Karpas-422 (cell line): ENCODE results near the gene ZMIZ1. TPM values are rescaled to one million over a fixed set of nuclear protein-coding genes. Genes with fewer than 3 reads are reported as not detected.
A peak's percentile ranks its signal among the peaks of the same experiment; 100 is the strongest.

Source experiments
- DNase-seq: peaks from one replicate; pipeline ENCODE4 v3.0.0-alpha.2; 2015
- H2AFZ ChIP-seq: fragments of 200-600 bp; sonication (generic); 2 replicates; pipeline ENCODE4 v1.6.1; 2014; ENCODE audit warnings: antibody characterized with exemption, low read length, mixed read lengths
- H3K27ac ChIP-seq: fragments of 200-600 bp; sonication (generic); 2 replicates; pipeline ENCODE4 v1.5.1; 2014; ENCODE audit warnings: mild to moderate bottlenecking, low read length, moderate library complexity
- H3K27me3 ChIP-seq: fragments of 200-600 bp; sonication (generic); 2 replicates; pipeline ENCODE4 v1.6.1; 2014; ENCODE audit warnings: low read length, mixed read lengths
- H3K36me3 ChIP-seq: fragments of 200-600 bp; sonication (generic); 2 replicates; pipeline ENCODE4 v1.6.1; 2014; ENCODE audit warnings: low read length, mixed read lengths; ENCODE audit not compliant: insufficient read depth
- H3K4me1 ChIP-seq: fragments of 200-600 bp; sonication (generic); 2 replicates; pipeline ENCODE4 v1.6.1; 2014; ENCODE audit warnings: mild to moderate bottlenecking, low read length, mixed read lengths
- H3K4me2 ChIP-seq: fragments of 200-600 bp; sonication (generic); 2 replicates; pipeline ENCODE4 v1.6.1; 2014; ENCODE audit warnings: low read length, low read depth, mild to moderate bottlenecking; ENCODE audit not compliant: poor library complexity, severe bottlenecking
- H3K4me3 ChIP-seq: fragments of 200-600 bp; sonication (generic); 2 replicates; pipeline ENCODE4 v1.5.1; 2014; ENCODE audit warnings: mild to moderate bottlenecking, antibody characterized with exemption, low read length, mixed read lengths
- H3K79me2 ChIP-seq: fragments of 200-600 bp; sonication (generic); 2 replicates; pipeline ENCODE4 v1.6.1; 2014; ENCODE audit warnings: mild to moderate bottlenecking, low read length, mixed read lengths
- H3K9ac ChIP-seq: fragments of 200-600 bp; sonication (generic); 2 replicates; pipeline ENCODE4 v1.6.0; 2014; ENCODE audit warnings: low read length
- H3K9me2 ChIP-seq: fragments of 200-600 bp; sonication (generic), shearing (Covaris generic); replicated peaks from 2 replicates; pipeline ENCODE4 v1.6.0; 2014; ENCODE audit warnings: mild to moderate bottlenecking, low read length, moderate library complexity; ENCODE audit not compliant: insufficient read depth
- H3K9me3 ChIP-seq: fragments of 300-700, 200-600 bp; sonication (generic); 2 replicates; pipeline ENCODE4 v1.6.1; 2014; ENCODE audit warnings: low read length, mixed read lengths
- H4K20me1 ChIP-seq: fragments of 200-600 bp; sonication (generic); 2 replicates; pipeline ENCODE4 v1.6.1; 2014; ENCODE audit warnings: mild to moderate bottlenecking, antibody characterized with exemption, low read length, low read depth; ENCODE audit not compliant: insufficient read depth
- total RNA-seq: library from RNA; depleted of rRNA; stranded (reverse); fragments of >200 nt; shearing (Covaris generic); gene quantifications from 2 replicates; pipeline ENCODE4 v1.2.3, GENCODE V29; 2014; ENCODE audit warnings: low replicate concordance

ZMIZ1 gene
- total RNA-seq, 1 experiment from 2014 or later: 73.1 TPM

DNA sequence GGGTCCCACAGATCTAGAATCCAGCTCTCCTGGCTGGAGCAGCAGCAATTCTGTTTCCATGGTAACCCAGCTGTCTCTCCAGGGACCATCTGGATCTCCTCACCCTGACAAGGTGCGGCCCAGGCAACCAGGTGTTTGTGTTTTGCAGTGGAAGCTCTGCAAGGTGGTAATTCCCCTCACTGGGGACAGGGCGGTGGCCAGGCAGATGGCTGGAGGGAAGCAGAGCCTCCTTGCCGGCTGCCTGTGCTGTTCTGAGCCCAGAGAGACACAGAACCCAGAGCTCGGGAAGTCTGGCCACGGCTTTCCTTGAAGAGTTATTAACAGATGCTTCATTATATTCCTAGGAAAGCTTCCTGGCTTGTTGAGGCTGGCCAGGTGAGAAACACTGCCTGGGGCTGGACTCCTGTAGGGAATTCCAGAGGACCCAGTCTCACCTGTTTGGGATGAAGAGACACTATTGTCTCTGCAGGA, 160.3 kb downstream of the ZMIZ1 start:
- Histone ChIP-seq H3K9ac (peak overlapping the region; percentile 52; the same call in 1 of the 2 replicates), H3K79me2 (no peaks in the 10 kb centered on the region), H3K9me3 (no peaks in the 10 kb centered on the region), H3K4me1 (peaks cover 40% of the 10 kb centered on the region), H3K4me2 (peak overlapping the region; percentile 71), H3K9me2 (no peaks in the 10 kb centered on the region), H4K20me1 (no peaks in the 10 kb centered on the region), H3K4me3 (peak overlapping the region; percentile 58; the same call in 1 of the 2 replicates), H3K36me3 (no peaks in the 10 kb centered on the region), H3K27ac (no peak overlapping the region), H3K27me3 (no peaks in the 10 kb centered on the region), H2AFZ (no peak overlapping the region)
- DNase-seq: no peak

DNA sequence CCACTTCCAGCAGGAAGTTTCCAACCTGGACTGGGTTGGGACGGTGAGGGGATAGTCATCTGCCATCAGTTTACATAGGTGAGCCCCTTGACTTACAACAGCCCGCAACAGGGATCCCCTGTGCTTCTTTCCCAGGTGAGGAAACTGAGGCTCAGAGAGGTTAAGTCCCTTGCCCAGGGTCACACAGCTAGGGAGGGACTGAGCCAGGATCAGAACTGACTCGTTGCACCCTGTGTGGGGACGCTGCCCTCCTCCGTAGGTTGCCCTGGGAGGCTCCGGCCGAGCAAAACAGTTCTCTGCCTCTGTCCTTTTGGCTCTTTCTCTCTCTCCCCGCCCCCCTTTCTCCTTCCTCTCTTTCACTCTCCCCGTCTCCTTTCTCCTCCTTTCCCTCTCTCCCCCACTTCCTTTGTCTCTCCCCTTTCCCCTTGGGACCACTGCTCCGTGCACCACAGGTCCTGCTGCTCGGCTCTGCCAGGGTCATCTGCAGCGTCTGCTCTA, 161.1 kb downstream of the ZMIZ1 start:
- H4K20me1 ChIP-seq: no peaks in the 10 kb centered on the region
- no peak for DNase-seq
- H3K4me2 ChIP-seq: peak overlapping the region; percentile 71
- no peaks in the 10 kb centered on the region for H3K79me2 ChIP-seq
- H3K27me3 ChIP-seq: no peaks in the 10 kb centered on the region
- H3K27ac ChIP-seq: no peak overlapping the region
- H3K4me3 ChIP-seq: peak overlapping the region; percentile 58
- H3K9me2 ChIP-seq: no peaks in the 10 kb centered on the region
- no peaks in the 10 kb centered on the region for H3K36me3 ChIP-seq
- H3K9ac ChIP-seq: peak overlapping the region; percentile 52
- peak overlapping the region; percentile 31; the same call in 1 of the 2 replicates for H2AFZ ChIP-seq
- H3K4me1 ChIP-seq: peaks cover 40% of the 10 kb centered on the region
- no peaks in the 10 kb centered on the region for H3K9me3 ChIP-seq

GRCh38 chr10:79230328-79230830, 161.6 kb downstream of the ZMIZ1 start:
- DNase-seq: peak; percentile 66
- H3K4me1 ChIP-seq: peaks cover 40% of the 10 kb centered on the region
- H2AFZ ChIP-seq: peak overlapping the region; percentile 31; the same call in 1 of the 2 replicates
- no peaks in the 10 kb centered on the region for H3K79me2 ChIP-seq
- peak overlapping the region; percentile 52 for H3K9ac ChIP-seq
- H3K4me3 ChIP-seq: peak overlapping the region; percentile 58
- H3K9me3 ChIP-seq: no peaks in the 10 kb centered on the region
- H3K4me2 ChIP-seq: peak overlapping the region; percentile 71
- no peaks in the 10 kb centered on the region for H3K27me3 ChIP-seq
- no peaks in the 10 kb centered on the region for H4K20me1 ChIP-seq
- H3K36me3 ChIP-seq: no peaks in the 10 kb centered on the region
- no peak overlapping the region for H3K27ac ChIP-seq
- H3K9me2 ChIP-seq: no peaks in the 10 kb centered on the region

DNA sequence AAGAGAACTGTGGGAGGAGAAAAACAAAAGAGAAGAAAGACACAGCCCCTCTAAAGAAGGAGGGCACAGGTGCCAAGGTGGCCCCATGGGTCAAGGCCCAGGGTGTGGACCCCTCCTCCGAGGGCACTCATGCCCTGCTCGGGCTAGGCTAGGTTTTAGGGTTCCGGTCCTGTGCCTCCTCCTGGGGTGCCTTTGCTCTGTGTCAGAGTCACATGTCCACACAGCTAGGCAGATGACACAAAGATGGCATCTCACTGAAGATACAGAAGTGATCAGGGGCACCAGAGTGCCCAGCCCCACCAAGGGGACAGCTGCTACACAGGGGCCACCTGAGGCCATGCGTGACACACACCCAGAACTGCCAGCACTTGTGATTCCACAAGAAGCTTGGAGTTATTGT, 162.1 kb downstream of the ZMIZ1 start:
- peak overlapping the region; percentile 71 for H3K4me2 ChIP-seq
- no peak for DNase-seq

DNA sequence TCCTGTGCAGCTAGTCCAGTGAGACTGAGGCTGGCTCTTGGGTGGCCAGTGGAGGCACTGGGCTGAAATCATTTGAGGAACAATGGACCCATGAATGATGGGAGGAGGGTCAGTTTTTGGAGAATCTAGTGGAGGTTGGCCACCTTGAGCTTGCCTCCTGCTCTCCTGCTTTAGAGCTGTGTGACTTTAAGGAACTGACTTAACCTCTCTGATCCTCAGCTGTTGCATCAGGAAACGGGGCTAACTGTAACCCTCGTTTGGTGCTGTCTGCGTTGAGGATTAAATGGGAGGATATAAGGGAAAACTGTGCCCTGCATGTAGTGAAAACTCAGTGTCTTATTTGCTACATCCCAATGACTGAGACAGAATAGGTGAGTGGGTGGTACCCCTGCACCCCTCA, 163.1 kb downstream of the ZMIZ1 start:
- no peaks in the 10 kb centered on the region for H3K9me2 ChIP-seq
- H3K9ac ChIP-seq: no peak overlapping the region
- H2AFZ ChIP-seq: no peak overlapping the region
- H3K9me3 ChIP-seq: no peaks in the 10 kb centered on the region
- no peak overlapping the region for H3K4me2 ChIP-seq
- H3K4me3 ChIP-seq: no peak overlapping the region
- no peaks in the 10 kb centered on the region for H3K27me3 ChIP-seq
- H3K36me3 ChIP-seq: no peaks in the 10 kb centered on the region
- DNase-seq: no peak
- H3K27ac ChIP-seq: no peak overlapping the region
- H3K79me2 ChIP-seq: no peaks in the 10 kb centered on the region
- peaks cover 40% of the 10 kb centered on the region for H3K4me1 ChIP-seq
- no peaks in the 10 kb centered on the region for H4K20me1 ChIP-seq

More for the DNA sequence above, 162.1 kb downstream of the ZMIZ1 start:
- Histone ChIP-seq H3K9me2 (no peaks in the 10 kb centered on the region), H3K79me2 (no peaks in the 10 kb centered on the region), H3K4me1 (peaks cover 40% of the 10 kb centered on the region), H3K36me3 (no peaks in the 10 kb centered on the region), H3K9me3 (no peaks in the 10 kb centered on the region), H4K20me1 (no peaks in the 10 kb centered on the region), H3K9ac (peak overlapping the region; percentile 52; the same call in 1 of the 2 replicates), H3K4me3 (peak overlapping the region; percentile 58; the same call in 1 of the 2 replicates), H3K27me3 (no peaks in the 10 kb centered on the region), H3K27ac (no peak overlapping the region), H2AFZ (no peak overlapping the region)

DNA sequence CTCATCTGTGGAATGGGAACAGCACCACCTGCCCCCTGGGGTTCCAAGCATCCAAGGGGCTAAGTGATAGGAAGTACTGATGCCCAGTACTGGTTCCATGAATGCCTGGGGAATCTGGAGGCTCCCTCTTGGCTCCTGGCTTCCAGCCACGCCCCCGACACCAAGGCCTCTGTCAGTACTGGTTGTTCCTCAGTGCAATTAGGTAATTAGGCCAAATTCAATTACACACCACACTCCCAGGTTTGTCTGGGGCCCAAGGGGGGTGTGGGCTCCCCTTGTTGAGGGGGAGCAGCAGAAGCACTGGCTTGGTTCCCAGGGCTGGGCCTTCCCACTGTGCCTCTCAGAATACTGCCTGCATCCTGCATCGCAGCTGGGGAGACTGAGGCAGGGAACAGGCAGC, 164.1 kb downstream of the ZMIZ1 start:
- Histone ChIP-seq H4K20me1 (no peaks in the 10 kb centered on the region), H3K4me1 (peaks cover 32% of the 10 kb centered on the region), H3K27me3 (no peaks in the 10 kb centered on the region), H3K9ac (no peak overlapping the region), H3K36me3 (no peaks in the 10 kb centered on the region), H2AFZ (no peak overlapping the region), H3K79me2 (no peaks in the 10 kb centered on the region), H3K9me2 (no peaks in the 10 kb centered on the region), H3K4me2 (no peak overlapping the region), H3K9me3 (no peaks in the 10 kb centered on the region), H3K27ac (no peak overlapping the region), H3K4me3 (no peak overlapping the region)
- DNase-seq: no peak

GRCh38 chr10:79234391-79235315, 165.9 kb downstream of the ZMIZ1 start:
- H3K9ac ChIP-seq: no peak overlapping the region
- peaks cover 17% of the 10 kb centered on the region for H3K4me1 ChIP-seq
- no peaks in the 10 kb centered on the region for H3K79me2 ChIP-seq
- H4K20me1 ChIP-seq: no peaks in the 10 kb centered on the region
- no peak overlapping the region for H3K4me2 ChIP-seq
- no peak overlapping the region for H2AFZ ChIP-seq
- no peaks in the 10 kb centered on the region for H3K9me3 ChIP-seq
- no peaks in the 10 kb centered on the region for H3K36me3 ChIP-seq
- no peak overlapping the region for H3K4me3 ChIP-seq
- DNase-seq: no peak
- H3K9me2 ChIP-seq: no peaks in the 10 kb centered on the region
- no peak overlapping the region for H3K27ac ChIP-seq
- H3K27me3 ChIP-seq: no peaks in the 10 kb centered on the region

DNA sequence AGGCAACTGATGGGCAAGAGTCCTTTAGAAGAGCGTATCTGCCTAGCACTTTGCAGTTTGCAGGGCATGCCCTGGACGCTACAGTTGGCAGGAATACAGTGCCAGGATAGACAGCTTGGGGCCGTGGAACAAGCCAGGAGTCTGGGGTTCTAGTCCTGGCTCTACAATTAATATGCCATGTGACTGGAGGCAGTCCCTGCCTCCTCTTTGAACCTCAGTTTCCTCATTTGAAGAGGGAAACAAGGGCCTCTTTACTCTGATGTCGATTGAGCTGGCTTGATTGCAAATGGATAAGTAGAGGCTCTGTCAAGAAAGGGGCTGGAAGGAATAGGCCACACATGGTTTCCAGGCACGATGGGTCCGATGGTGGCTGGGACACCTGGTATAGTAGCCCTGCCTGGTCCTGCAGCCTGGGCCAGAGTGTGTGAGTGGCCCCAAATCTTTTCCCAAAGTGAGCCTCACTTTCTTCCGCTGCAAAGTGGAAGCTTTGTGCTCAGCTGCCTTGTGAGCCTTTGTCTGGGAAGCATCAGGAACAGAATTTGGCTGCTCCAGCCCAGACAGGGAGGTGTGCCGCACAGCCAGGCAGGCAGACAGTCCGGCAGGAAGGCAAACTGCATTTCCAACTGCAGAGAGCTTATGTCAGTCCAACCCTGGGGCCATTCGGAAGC, 167.1 kb downstream of the ZMIZ1 start:
- no peaks in the 10 kb centered on the region; the same call in 1 of the 2 replicates for H4K20me1 ChIP-seq
- H3K4me1 ChIP-seq: peaks cover 4% of the 10 kb centered on the region
- no peak overlapping the region for H2AFZ ChIP-seq
- DNase-seq: no peak
- no peak overlapping the region for H3K9ac ChIP-seq
- H3K4me2 ChIP-seq: no peak overlapping the region
- H3K4me3 ChIP-seq: no peak overlapping the region
- H3K27me3 ChIP-seq: no peaks in the 10 kb centered on the region
- no peaks in the 10 kb centered on the region for H3K9me3 ChIP-seq
- no peaks in the 10 kb centered on the region for H3K9me2 ChIP-seq
- no peaks in the 10 kb centered on the region for H3K36me3 ChIP-seq
- H3K79me2 ChIP-seq: no peaks in the 10 kb centered on the region
- no peak overlapping the region for H3K27ac ChIP-seq
